Lower lobe of right lung (tissue), 2 donors: ENCODE results near the gene PFDN2. TPM values are rescaled to one million over a fixed set of nuclear protein-coding genes. Genes with fewer than 3 reads are reported as not detected.

ENCODE experiments used
- ATAC-seq, 2 donors: fragments of 200-7000 bp; cut with Tn5 transposase; one replicate each; pipeline ENCODE4 v1.9.1; 2020 to 2022; ENCODE audit warnings: mild to moderate bottlenecking in 2 of 2, moderate library complexity in 2 of 2
- DNase-seq: peaks from one replicate; pipeline ENCODE4 v3.0.0-alpha.2; 2020
- H3K27ac ChIP-seq: fragments of 200-600 bp; one replicate; pipeline ENCODE4 v1.8.0; 2022
- H3K27me3 ChIP-seq: fragments of 200-600 bp; one replicate; pipeline ENCODE4 v1.8.0; 2022; ENCODE audit warnings: low read depth
- H3K36me3 ChIP-seq: fragments of 200-600 bp; one replicate; pipeline ENCODE4 v1.8.0; 2022; ENCODE audit warnings: mild to moderate bottlenecking
- H3K4me1 ChIP-seq: fragments of 200-600 bp; one replicate; pipeline ENCODE4 v1.8.0; 2022
- H3K4me3 ChIP-seq: fragments of 200-600 bp; one replicate; pipeline ENCODE4 v1.8.0; 2022; ENCODE audit warnings: mild to moderate bottlenecking
- H3K9me3 ChIP-seq: fragments of 200-600 bp; one replicate; pipeline ENCODE4 v1.8.0; 2022
- intact Hi-C: fragments of 100-400 bp; cut with DNase I; formaldehyde crosslinking; loops from one replicate; pipeline ENCODE4 v1.11.0; 2022
- total RNA-seq: library from RNA; stranded (reverse); fragmentation: NEBNext Ultra II Directional; extraction: Animal tissue kit (Norgen Biotek cat#: 25700); gene quantifications from one replicate; pipeline ENCODE4 v1.2.1, GENCODE V29; 2021
- TF ChIP-seq, protein P1 (sequence below): fragments of 200-600 bp; IDR thresholded peaks from one replicate; pipeline ENCODE4 v1.8.0; 2022; ENCODE audit warnings: antibody characterized with exemption, mild to moderate bottlenecking
- donor health status: DM: no; HTN: yes; CAD: no; lungs with severe emphysema.

PFDN2 gene
- total RNA-seq, 1 donor from 2014 or later, result 46.2 TPM

DNA sequence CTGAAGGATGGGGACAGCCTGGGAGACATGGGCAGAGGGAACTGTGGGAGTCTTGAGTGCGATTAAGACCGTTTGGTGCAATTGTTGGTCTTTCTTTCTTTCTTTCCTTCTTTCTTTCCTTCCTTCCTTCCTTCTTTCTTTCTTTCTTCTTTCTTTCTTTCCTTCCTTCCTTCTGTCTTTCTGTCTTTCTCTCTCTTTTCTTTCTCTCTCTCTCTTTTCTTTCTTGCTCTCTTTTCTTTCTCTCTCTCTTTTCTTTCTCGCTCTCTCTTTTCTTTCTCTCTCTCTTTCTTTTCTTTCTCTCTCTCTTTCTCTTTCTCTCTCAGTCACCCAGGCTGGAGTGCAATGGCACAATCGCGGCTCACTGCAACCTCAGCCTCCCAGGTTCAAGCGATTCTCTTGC lies 22.6 kb downstream of the PFDN2 start:
- no peaks in the 10 kb centered on the region for H3K27me3 ChIP-seq
- DNase-seq (no peak), ATAC-seq (no peak)
- H3K27ac ChIP-seq, result no peak overlapping the region
- intact Hi-C loops, result no loop called here
- no peaks in the 10 kb centered on the region for H3K9me3 ChIP-seq
- H3K4me1 ChIP-seq, result peaks cover 31% of the 10 kb centered on the region
- peaks cover 9% of the 10 kb centered on the region for H3K36me3 ChIP-seq
- TF ChIP-seq, protein P1, sequence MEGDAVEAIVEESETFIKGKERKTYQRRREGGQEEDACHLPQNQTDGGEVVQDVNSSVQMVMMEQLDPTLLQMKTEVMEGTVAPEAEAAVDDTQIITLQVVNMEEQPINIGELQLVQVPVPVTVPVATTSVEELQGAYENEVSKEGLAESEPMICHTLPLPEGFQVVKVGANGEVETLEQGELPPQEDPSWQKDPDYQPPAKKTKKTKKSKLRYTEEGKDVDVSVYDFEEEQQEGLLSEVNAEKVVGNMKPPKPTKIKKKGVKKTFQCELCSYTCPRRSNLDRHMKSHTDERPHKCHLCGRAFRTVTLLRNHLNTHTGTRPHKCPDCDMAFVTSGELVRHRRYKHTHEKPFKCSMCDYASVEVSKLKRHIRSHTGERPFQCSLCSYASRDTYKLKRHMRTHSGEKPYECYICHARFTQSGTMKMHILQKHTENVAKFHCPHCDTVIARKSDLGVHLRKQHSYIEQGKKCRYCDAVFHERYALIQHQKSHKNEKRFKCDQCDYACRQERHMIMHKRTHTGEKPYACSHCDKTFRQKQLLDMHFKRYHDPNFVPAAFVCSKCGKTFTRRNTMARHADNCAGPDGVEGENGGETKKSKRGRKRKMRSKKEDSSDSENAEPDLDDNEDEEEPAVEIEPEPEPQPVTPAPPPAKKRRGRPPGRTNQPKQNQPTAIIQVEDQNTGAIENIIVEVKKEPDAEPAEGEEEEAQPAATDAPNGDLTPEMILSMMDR, result no peak
- no peak overlapping the region for H3K4me3 ChIP-seq

DNA sequence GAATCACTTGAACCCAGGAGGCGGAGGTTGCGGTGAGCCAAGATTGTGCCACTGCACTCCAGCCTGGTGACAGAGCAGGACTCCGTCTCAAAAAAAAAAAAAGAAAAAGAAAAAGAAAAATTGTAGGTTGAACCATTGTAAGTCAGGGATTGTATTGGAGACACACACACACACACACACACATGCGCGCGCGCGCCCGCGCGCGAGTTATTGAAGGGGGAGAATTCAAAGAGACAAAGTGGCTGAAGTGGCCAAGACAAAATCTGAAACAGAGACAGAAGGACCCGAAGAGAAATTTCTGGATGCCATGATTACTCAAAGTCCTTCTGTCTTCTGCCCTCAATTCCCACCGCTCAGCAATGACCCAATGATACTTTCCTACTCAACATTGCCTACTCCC lies 23.4 kb downstream of the PFDN2 start:
- H3K9me3 ChIP-seq, result no peaks in the 10 kb centered on the region
- no peak overlapping the region for H3K4me3 ChIP-seq
- intact Hi-C loops, result no loop called here
- peaks cover 2% of the 10 kb centered on the region for H3K36me3 ChIP-seq
- ATAC-seq (no peak), DNase-seq (no peak)
- peaks cover 34% of the 10 kb centered on the region for H3K4me1 ChIP-seq
- TF ChIP-seq, protein P1, result no peak
- H3K27me3 ChIP-seq, result no peaks in the 10 kb centered on the region
- no peak overlapping the region for H3K27ac ChIP-seq

DNA sequence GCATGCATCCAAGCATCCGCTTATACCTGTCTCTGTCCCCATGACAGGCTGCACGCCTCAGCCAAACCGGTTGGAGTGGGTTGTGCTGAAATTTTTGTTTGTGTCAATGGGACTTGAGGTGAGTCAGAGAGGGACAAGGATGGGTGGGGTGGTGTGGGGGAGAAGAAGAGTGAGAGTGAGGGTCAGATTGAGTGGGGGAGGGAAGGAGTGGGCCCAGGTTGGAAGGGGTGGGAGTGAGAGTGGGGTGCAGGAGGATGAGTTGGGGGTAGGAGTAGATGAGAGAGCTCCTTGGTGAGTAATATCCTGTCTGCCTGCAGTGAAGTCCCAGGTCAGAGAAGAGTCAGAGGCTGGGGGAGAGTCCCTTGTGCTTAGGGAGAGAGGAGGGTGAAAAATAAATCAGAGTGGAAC lies 25.2 kb downstream of the PFDN2 start:
- no peak for ATAC-seq

DNA sequence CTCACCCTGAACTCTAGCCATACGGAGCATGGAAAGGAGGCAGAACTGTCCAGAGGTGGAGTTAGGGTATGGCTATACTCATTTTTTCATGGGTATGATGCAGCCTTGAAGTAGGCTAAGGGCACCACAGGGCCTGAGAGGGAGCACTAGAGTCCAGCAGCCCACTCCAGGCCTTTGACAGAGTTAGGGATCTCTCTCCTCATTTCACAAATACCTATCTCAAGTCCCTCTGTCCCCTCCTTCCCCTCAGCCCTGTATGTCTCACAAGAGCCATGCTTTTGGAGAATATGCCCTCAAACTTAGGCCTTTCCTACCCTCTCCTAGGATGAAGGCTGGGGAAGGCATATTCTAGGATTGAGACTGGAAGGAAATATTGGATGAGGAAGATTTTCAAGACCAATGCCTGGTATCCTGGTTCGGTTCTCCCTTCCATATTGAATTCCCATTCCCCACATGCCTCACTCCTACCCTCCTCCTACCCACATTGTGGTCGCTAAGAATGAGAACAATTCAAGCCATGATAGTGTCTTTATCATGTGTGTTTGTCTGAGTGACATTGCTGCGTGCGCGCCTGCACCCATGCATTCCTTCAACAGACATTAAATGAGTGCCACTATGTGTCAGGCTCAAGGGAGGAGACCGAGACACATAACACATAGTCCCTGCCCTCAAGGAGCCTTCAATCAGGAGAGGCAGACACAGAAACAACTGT lies 25.9 kb downstream of the PFDN2 start:
- no peak for ATAC-seq
- no peak for DNase-seq
- intact Hi-C loops, result no loop called here

More for the DNA sequence above, 25.2 kb downstream of the PFDN2 start:
- Histone ChIP-seq H3K27me3 (no peaks in the 10 kb centered on the region), H3K9me3 (no peaks in the 10 kb centered on the region), H3K36me3 (no peaks in the 10 kb centered on the region), H3K27ac (no peak overlapping the region), H3K4me1 (peaks cover 24% of the 10 kb centered on the region), H3K4me3 (no peak overlapping the region)
- no peak for DNase-seq
- TF ChIP-seq, protein P1, result no peak
- intact Hi-C loops, result no loop called here

DNA sequence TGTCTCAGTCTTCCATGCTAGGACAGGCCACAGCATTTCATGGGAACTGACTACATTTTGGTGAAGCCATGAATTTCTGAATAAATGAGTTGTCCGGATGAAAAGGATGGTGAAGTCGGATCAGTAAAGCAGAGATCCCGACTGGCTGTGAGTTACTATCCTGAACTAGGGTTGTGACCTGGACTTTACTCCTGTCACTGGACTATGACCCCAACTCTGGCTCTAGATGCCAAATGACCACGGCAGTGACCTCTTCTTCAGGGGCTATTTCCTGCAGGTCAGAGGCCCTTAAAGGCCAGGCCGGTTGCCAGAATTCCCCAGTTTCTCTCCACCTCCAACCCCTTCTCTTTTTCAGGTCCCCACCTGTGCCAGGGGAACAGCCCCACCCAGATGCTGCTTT lies 26.7 kb downstream of the PFDN2 start:
- no peak for ATAC-seq
- TF ChIP-seq, protein P1, result no peak
- Histone ChIP-seq H3K9me3 (no peaks in the 10 kb centered on the region), H3K4me3 (no peak overlapping the region), H3K36me3 (no peaks in the 10 kb centered on the region), H3K4me1 (peaks cover 17% of the 10 kb centered on the region), H3K27me3 (no peaks in the 10 kb centered on the region), H3K27ac (no peak overlapping the region)
- DNase-seq, result no peak
- intact Hi-C loops, result no loop called here

More for the DNA sequence above, 25.9 kb downstream of the PFDN2 start:
- Histone ChIP-seq H3K36me3 (no peaks in the 10 kb centered on the region), H3K27me3 (no peaks in the 10 kb centered on the region), H3K4me1 (peaks cover 19% of the 10 kb centered on the region), H3K27ac (no peak overlapping the region), H3K4me3 (no peak overlapping the region), H3K9me3 (no peaks in the 10 kb centered on the region)
- TF ChIP-seq, protein P1, result no peak
